SK-N-DZ (cell line): ENCODE measurements around the gene INPP4A.

Source experiments
- DNase-seq: peaks from one replicate; pipeline ENCODE4 v3.0.0-alpha.2; 2015; ENCODE audit warnings: low spot score

The INPP4A gene

GRCh38 chr2:98476192-98476868 lies 31.7 kb downstream of the INPP4A start:
- DNase-seq, result no peak

- no peak for DNase-seq
Observed at GRCh38 chr2:98477036-98477435, 32.4 kb downstream of the INPP4A start.

- no peak for DNase-seq
Observed at GRCh38 chr2:98477506-98477905, 32.8 kb downstream of the INPP4A start.

- no peak for DNase-seq
Observed at GRCh38 chr2:98478088-98478551, 33.5 kb downstream of the INPP4A start.

- DNase-seq, result no peak
Observed at GRCh38 chr2:98478907-98479306, 34.2 kb downstream of the INPP4A start.

GRCh38 chr2:98479371-98479770 lies 34.7 kb downstream of the INPP4A start:
- no peak for DNase-seq

GRCh38 chr2:98479959-98480524 lies 35.4 kb downstream of the INPP4A start:
- DNase-seq, result no peak

GRCh38 chr2:98480598-98480997 lies 35.9 kb downstream of the INPP4A start:
- no peak for DNase-seq

- no peak for DNase-seq
Observed at GRCh38 chr2:98482362-98482761, 37.7 kb downstream of the INPP4A start.

- no peak for DNase-seq
Observed at GRCh38 chr2:98483257-98483861, 38.7 kb downstream of the INPP4A start.

- no peak for DNase-seq
Observed at GRCh38 chr2:98484121-98484557, 39.5 kb downstream of the INPP4A start.

GRCh38 chr2:98484652-98485452 lies 40.2 kb downstream of the INPP4A start:
- DNase-seq, result no peak

GRCh38 chr2:98485453-98485755 lies 40.7 kb downstream of the INPP4A start:
- DNase-seq, result no peak

- DNase-seq, result no peak
Observed at GRCh38 chr2:98486374-98486981, 41.8 kb downstream of the INPP4A start.

- DNase-seq, result no peak
Observed at GRCh38 chr2:98487101-98487805, 42.6 kb downstream of the INPP4A start.

GRCh38 chr2:98487806-98488189 lies 43.1 kb downstream of the INPP4A start:
- DNase-seq, result no peak

GRCh38 chr2:98488252-98488651 lies 43.6 kb downstream of the INPP4A start:
- no peak for DNase-seq

GRCh38 chr2:98489486-98489885 lies 44.8 kb downstream of the INPP4A start:
- DNase-seq, result no peak

GRCh38 chr2:98489971-98490962 lies 45.6 kb downstream of the INPP4A start:
- no peak for DNase-seq

GRCh38 chr2:98492441-98492840 lies 47.8 kb downstream of the INPP4A start:
- no peak for DNase-seq
